H9 (cell line): ENCODE results near the gene CREB1. TPM values are rescaled to one million over a fixed set of nuclear protein-coding genes. Genes with fewer than 3 reads are reported as not detected.
A peak's percentile ranks its signal among the peaks of the same experiment; 100 is the strongest.

ENCODE experiments used
- DNase-seq: peaks from one replicate; pipeline ENCODE4 v3.0.0-alpha.2; 2017
- H2AFZ ChIP-seq: one replicate; pipeline ENCODE4 v1.6.1; 2013; ENCODE audit warnings: mild to moderate bottlenecking, low read length, control low read depth, moderate library complexity
- H2AK5ac ChIP-seq: 2 replicates; pipeline ENCODE4 v1.6.1; 2013; ENCODE audit warnings: low read length, control low read depth, mixed read lengths; ENCODE audit not compliant: insufficient read length
- H2BK120ac ChIP-seq: one replicate; pipeline ENCODE4 v1.6.1; 2013; ENCODE audit warnings: low read depth, mild to moderate bottlenecking, low read length, control low read depth, inconsistent platforms; ENCODE audit not compliant: poor library complexity, severe bottlenecking
- H2BK12ac ChIP-seq: 2 replicates; pipeline ENCODE4 v1.6.1; 2013; ENCODE audit warnings: low read length, control low read depth, mixed read lengths, low read depth; ENCODE audit not compliant: insufficient read length
- H2BK15ac ChIP-seq: 2 replicates; pipeline ENCODE4 v1.6.1; 2013; ENCODE audit warnings: low read depth, low read length, control low read depth
- H2BK20ac ChIP-seq: one replicate; pipeline ENCODE4 v1.6.1; 2013; ENCODE audit warnings: low read depth, mild to moderate bottlenecking, low read length, control low read depth, inconsistent platforms; ENCODE audit not compliant: poor library complexity, severe bottlenecking
- H2BK5ac ChIP-seq: 2 replicates; pipeline ENCODE4 v1.6.1; 2013; ENCODE audit warnings: low read length, control low read depth, mixed read lengths; ENCODE audit not compliant: insufficient read length
- H3K14ac ChIP-seq: 2 replicates; pipeline ENCODE4 v1.6.1; 2013; ENCODE audit warnings: low read length, control low read depth; ENCODE audit not compliant: insufficient read depth
- H3K18ac ChIP-seq: 2 replicates; pipeline ENCODE4 v1.6.1; 2013; ENCODE audit warnings: low read depth, mild to moderate bottlenecking, mixed read lengths, low read length, control low read depth; ENCODE audit not compliant: insufficient read length
- H3K23ac ChIP-seq: 2 replicates; pipeline ENCODE4 v1.6.1; 2013; ENCODE audit warnings: low read length, control low read depth, mixed read lengths, low read depth; ENCODE audit not compliant: insufficient read length
- H3K23me2 ChIP-seq: 2 replicates; pipeline ENCODE4 v1.6.1; 2013; ENCODE audit warnings: low read depth, mild to moderate bottlenecking, mixed read lengths, low read length, control low read depth; ENCODE audit not compliant: insufficient read length, poor library complexity, severe bottlenecking
- H3K27ac ChIP-seq: 2 replicates; pipeline ENCODE4 v1.5.1; 2013; ENCODE audit warnings: low read length, control low read depth, mixed read lengths, low read depth; ENCODE audit not compliant: insufficient read length
- H3K27me3 ChIP-seq: 2 replicates; pipeline ENCODE4 v1.6.1; 2013; ENCODE audit warnings: low read length, control low read depth, inconsistent platforms; ENCODE audit not compliant: insufficient read depth
- H3K4ac ChIP-seq: 2 replicates; pipeline ENCODE4 v1.6.1; 2013; ENCODE audit warnings: low read depth, mild to moderate bottlenecking, control low read depth, inconsistent platforms, low read length, moderate library complexity
- H3K4me1 ChIP-seq: 2 replicates; pipeline ENCODE4 v1.6.1; 2013; ENCODE audit warnings: low read length, control low read depth, inconsistent platforms; ENCODE audit not compliant: insufficient read depth
- H3K4me2 ChIP-seq: 2 replicates; pipeline ENCODE4 v1.6.1; 2013; ENCODE audit warnings: low read length, control low read depth, mixed read lengths; ENCODE audit not compliant: insufficient read length, insufficient read depth
- H3K56ac ChIP-seq: 2 replicates; pipeline ENCODE4 v1.6.1; 2013; ENCODE audit warnings: low read depth, mild to moderate bottlenecking, mixed read lengths, low read length, control low read depth; ENCODE audit not compliant: insufficient read length
- H3K79me1 ChIP-seq: 2 replicates; pipeline ENCODE4 v1.6.1; 2013; ENCODE audit warnings: low read depth, mild to moderate bottlenecking, moderate library complexity, low read length, control low read depth, inconsistent platforms; ENCODE audit not compliant: insufficient read depth, poor library complexity, severe bottlenecking
- H3K79me2 ChIP-seq: 2 replicates; pipeline ENCODE4 v1.6.1; 2013; ENCODE audit warnings: low read length, control low read depth, inconsistent platforms; ENCODE audit not compliant: insufficient read depth
- H3K9ac ChIP-seq: 2 replicates; pipeline ENCODE4 v1.6.1; 2013; ENCODE audit warnings: low read length, control low read depth, mixed read lengths; ENCODE audit not compliant: insufficient read length; ENCODE audit errors: extremely low read depth
- H3K9me3 ChIP-seq: one replicate; pipeline ENCODE4 v1.6.1; 2013; ENCODE audit warnings: low read depth, low read length, inconsistent platforms; ENCODE audit not compliant: control insufficient read depth
- H3T11ph ChIP-seq: one replicate; pipeline ENCODE4 v1.6.1; 2013; ENCODE audit warnings: mild to moderate bottlenecking, low read length, control low read depth, inconsistent platforms
- H4K20me1 ChIP-seq: one replicate; pipeline ENCODE4 v1.6.1; 2013; ENCODE audit not compliant: control insufficient read depth, insufficient read length, insufficient read depth
- H4K5ac ChIP-seq: 2 replicates; pipeline ENCODE4 v1.6.1; 2013; ENCODE audit warnings: low read depth, mild to moderate bottlenecking, mixed read lengths, low read length, control low read depth; ENCODE audit not compliant: insufficient read length
- H4K8ac ChIP-seq: replicated peaks from 2 replicates; pipeline ENCODE4 v1.6.1; 2013; ENCODE audit warnings: low read length, control low read depth, mixed read lengths, low read depth; ENCODE audit not compliant: insufficient read length
- H4K91ac ChIP-seq: 2 replicates; pipeline ENCODE4 v1.6.1; 2013; ENCODE audit warnings: low read depth, mild to moderate bottlenecking, moderate library complexity, mixed read lengths, low read length, control low read depth; ENCODE audit not compliant: insufficient read length
- H3K27ac Mint-ChIP-seq, 3 experiments: 2 replicates in 2 of 3; 3 replicates in 1 of 3; pipeline ENCODE4 v1.8.0; 2020 to 2021; ENCODE audit warnings: mixed read lengths in 3 of 3, mild to moderate bottlenecking in 1 of 3, moderate library complexity in 1 of 3
- H3K27me3 Mint-ChIP-seq: 2 replicates; pipeline ENCODE4 v1.8.0; 2021; ENCODE audit warnings: low read depth, mild to moderate bottlenecking, moderate library complexity, mixed read lengths
- H3K36me3 Mint-ChIP-seq, 3 experiments: 2 replicates in 2 of 3; 3 replicates in 1 of 3; pipeline ENCODE4 v1.8.0; 2020 to 2021; ENCODE audit warnings: low read depth in 3 of 3, mixed read lengths in 3 of 3; ENCODE audit not compliant: insufficient read depth in 1 of 3
- H3K4me1 Mint-ChIP-seq, 2 experiments: 2 replicates each; pipeline ENCODE4 v1.8.0; 2020; ENCODE audit warnings: mixed read lengths in 2 of 2
- H3K4me3 Mint-ChIP-seq, 2 experiments: 2 replicates in 1 of 2; 3 replicates in 1 of 2; pipeline ENCODE4 v1.8.0; 2020 to 2021; ENCODE audit warnings: mild to moderate bottlenecking in 2 of 2, mixed read lengths in 2 of 2, moderate library complexity in 1 of 2
- H3K9me3 Mint-ChIP-seq, 2 experiments: 2 replicates in 1 of 2; 3 replicates in 1 of 2; pipeline ENCODE4 v1.8.0; 2020; ENCODE audit warnings: mild to moderate bottlenecking in 2 of 2, mixed read lengths in 2 of 2, moderate library complexity in 1 of 2
- WGBS: extraction: QIAGEN DNeasy Blood & Tissue Kit; methylation state at CpG from one replicate; pipeline ENCODE4 v1.1.7; 2013; ENCODE audit warnings: missing lambda C conversion rate, low lambda C conversion rate, mixed read lengths; ENCODE audit not compliant: insufficient read length; ENCODE audit errors: extremely low coverage; 5-methylcytosine and 5-hydroxymethylcytosine counted together
- total RNA-seq: library from RNA; stranded (reverse); gene quantifications from 2 replicates; pipeline ENCODE4 v1.2.1, GENCODE V29; 2021
- TF ChIP-seq, protein P1 (sequence below): fragments of 200-600 bp; sonication (generic); conservative IDR thresholded peaks from 3 replicates; pipeline ENCODE4 v1.8.0; 2021; ENCODE audit warnings: antibody characterized with exemption, mild to moderate bottlenecking

Gene CREB1
- total RNA-seq, 1 experiment from 2014 or later: 103 TPM

- Mint-ChIP-seq H3K9me3 (no peaks in the 10 kb centered on the region; a peak in 2 of 5 replicates), H3K27ac (peak overlapping the region; percentile 76 to 99 (median 98); a peak in 5 of 7 replicates), H3K4me1 (peaks cover 31 to 43% of the 10 kb centered on the region in 2 experiments), H3K4me3 (peak overlapping the region; percentile 100), H3K27me3 (peaks cover 24% of the 10 kb centered on the region), H3K36me3 (peaks cover 5 to 9% (median 6%) of the 10 kb centered on the region in 3 experiments; a peak in 6 of 7 replicates)
- Histone ChIP-seq H3K79me1 (peaks cover 2% of the 10 kb centered on the region), H3K56ac (no peak overlapping the region), H2BK120ac (no peak overlapping the region), H4K8ac (no peak overlapping the region), H3K79me2 (peaks cover 17% of the 10 kb centered on the region; the same call in 1 of the 2 replicates), H2BK12ac (no peak overlapping the region), H3K4me2 (peak overlapping the region; percentile 70), H4K20me1 (no peaks in the 10 kb centered on the region), H2AK5ac (no peak overlapping the region), H2BK15ac (no peak overlapping the region), H2AFZ (no peak overlapping the region), H2BK20ac (no peak overlapping the region), H3K9me3 (no peaks in the 10 kb centered on the region), H4K5ac (no peak overlapping the region), H3K18ac (peak overlapping the region; percentile 97), H3K27ac (no peak overlapping the region), H2BK5ac (no peak overlapping the region), H3K4me1 (no peaks in the 10 kb centered on the region; the same call in 1 of the 2 replicates), H3K9ac (peak overlapping the region; percentile 89), H3K23ac (no peak overlapping the region), H3K27me3 (peaks cover 4% of the 10 kb centered on the region; the same call in 1 of the 2 replicates), H4K91ac (no peak overlapping the region), H3K23me2 (peaks cover 9% of the 10 kb centered on the region), H3T11ph (no peak overlapping the region), H3K4ac (no peak overlapping the region), H3K14ac (peak overlapping the region; percentile 96)
- TF ChIP-seq, protein P1, sequence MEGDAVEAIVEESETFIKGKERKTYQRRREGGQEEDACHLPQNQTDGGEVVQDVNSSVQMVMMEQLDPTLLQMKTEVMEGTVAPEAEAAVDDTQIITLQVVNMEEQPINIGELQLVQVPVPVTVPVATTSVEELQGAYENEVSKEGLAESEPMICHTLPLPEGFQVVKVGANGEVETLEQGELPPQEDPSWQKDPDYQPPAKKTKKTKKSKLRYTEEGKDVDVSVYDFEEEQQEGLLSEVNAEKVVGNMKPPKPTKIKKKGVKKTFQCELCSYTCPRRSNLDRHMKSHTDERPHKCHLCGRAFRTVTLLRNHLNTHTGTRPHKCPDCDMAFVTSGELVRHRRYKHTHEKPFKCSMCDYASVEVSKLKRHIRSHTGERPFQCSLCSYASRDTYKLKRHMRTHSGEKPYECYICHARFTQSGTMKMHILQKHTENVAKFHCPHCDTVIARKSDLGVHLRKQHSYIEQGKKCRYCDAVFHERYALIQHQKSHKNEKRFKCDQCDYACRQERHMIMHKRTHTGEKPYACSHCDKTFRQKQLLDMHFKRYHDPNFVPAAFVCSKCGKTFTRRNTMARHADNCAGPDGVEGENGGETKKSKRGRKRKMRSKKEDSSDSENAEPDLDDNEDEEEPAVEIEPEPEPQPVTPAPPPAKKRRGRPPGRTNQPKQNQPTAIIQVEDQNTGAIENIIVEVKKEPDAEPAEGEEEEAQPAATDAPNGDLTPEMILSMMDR: no peak
- peak; percentile 56 for DNase-seq
- WGBS: no CpG with 5 or more reads among the region's 17 CpGs
Observed at GRCh38 chr2:207528980-207529329, 807 bp upstream of the CREB1 start.
